ENCODE measurements around the gene DESI2.
"Not testable (repeated sequence)": the region's sequence is repeated elsewhere in the genome, so short reads cannot be mapped to it uniquely, and the experiment has no call there.

DESI2 gene

GRCh38 chr1:244654108-244655038 lies 1.4 kb downstream of the DESI2 start:
- no peak for ATAC-seq
- DNase-seq = no peak

- ATAC-seq (no peak), DNase-seq (no peak)
Observed at GRCh38 chr1:244655186-244655585, 2.3 kb downstream of the DESI2 start.

- DNase-seq (no peak), ATAC-seq (no peak)
Observed at GRCh38 chr1:244657421-244657820, 4.5 kb downstream of the DESI2 start.

DNA sequence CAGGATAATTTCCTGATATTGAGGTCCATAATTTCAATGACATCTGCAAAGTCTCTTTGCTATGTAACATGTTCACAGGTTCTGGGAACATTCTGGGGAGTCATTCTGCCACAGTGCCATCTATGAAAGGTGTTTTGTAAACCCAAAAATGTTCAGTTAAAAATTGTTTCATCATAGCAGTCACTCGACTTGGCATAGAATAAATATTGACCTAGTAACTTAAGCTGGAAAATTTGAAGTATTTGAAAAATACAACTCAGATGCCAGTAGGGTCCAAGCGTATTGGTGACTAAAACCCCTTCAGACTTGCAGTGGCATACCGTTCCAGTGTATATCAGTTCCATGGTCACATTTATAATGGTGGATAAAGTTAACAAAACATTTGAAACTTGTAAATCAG lies 6.8 kb downstream of the DESI2 start:
- ATAC-seq (no peak), DNase-seq (no peak)

GRCh38 chr1:244660595-244660994 lies 7.7 kb downstream of the DESI2 start:
- ATAC-seq = no peak
- no peak for DNase-seq

DNA sequence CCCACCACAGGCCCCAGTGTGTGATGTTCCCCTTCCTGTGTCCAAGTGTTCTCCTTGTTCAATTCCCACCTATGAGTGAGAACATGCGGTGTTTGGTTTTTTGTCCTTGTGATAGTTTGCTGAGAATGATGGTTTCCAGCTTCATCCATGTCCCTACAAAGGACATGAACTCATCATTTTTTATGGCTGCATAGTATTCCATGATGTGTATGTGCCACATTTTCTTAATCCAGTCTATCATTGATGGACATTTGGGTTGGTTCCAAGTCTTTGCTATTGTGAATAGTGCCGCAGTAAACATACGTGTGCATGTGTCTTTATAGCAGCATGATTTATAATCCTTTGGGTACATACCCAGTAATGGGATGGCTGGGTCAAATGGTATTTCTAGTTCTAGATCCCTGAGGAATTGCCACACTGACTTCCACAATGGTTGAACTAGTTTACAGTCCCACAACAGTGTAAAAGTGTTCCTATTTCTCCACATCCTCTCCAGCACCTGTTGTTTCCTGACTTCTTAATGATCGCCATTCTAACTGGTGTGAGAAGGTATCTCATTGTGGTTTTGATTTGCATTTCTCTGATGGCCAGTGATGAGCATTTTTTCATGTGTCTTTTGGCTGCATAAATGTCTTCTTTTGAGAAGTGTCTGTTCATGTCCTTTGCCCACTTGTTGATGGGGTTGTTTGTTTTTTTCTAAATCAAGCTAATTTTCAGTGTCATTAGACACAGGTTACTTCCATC lies 8.8 kb downstream of the DESI2 start:
- DNase-seq, ATAC-seq: not testable (repeated sequence)

- ATAC-seq (no peak), DNase-seq (no peak)
Observed at GRCh38 chr1:244662599-244662998, 9.7 kb downstream of the DESI2 start.

- DNase-seq = no peak
- no peak for ATAC-seq
Observed at GRCh38 chr1:244664353-244664752, 11.4 kb downstream of the DESI2 start.

DNA sequence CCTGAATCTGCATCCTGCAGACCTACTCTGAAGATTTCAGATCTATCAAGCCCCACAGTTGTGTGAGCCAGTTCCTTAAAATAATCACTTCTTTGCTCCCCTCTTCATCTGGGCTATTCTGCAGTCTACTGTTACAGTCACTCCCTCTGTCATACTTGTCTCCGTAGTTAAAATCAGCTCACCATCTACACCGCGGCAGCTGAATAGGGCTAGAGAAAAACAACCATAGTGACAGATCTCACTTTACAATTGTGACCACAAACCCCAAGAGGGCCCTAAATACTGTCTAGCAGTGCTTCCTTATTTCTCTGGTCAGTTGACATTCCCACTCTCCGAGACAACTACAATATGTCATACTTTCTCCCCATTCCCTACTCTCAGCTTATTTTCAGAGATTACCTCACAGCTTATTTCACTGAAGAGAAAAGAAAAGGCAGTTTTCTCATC lies 12.9 kb downstream of the DESI2 start:
- peak; percentile 32 for ATAC-seq

GRCh38 chr1:244666672-244667418 lies 13.9 kb downstream of the DESI2 start:
- ATAC-seq = not testable (repeated sequence)

More for the DNA sequence above, 12.9 kb downstream of the DESI2 start:
- DNase-seq = no peak

GRCh38 chr1:244667797-244668196 lies 14.9 kb downstream of the DESI2 start:
- ATAC-seq (no peak), DNase-seq (no peak)

More at GRCh38 chr1:244666672-244667418, 13.9 kb downstream of the DESI2 start:
- not testable (repeated sequence) for DNase-seq

DNA sequence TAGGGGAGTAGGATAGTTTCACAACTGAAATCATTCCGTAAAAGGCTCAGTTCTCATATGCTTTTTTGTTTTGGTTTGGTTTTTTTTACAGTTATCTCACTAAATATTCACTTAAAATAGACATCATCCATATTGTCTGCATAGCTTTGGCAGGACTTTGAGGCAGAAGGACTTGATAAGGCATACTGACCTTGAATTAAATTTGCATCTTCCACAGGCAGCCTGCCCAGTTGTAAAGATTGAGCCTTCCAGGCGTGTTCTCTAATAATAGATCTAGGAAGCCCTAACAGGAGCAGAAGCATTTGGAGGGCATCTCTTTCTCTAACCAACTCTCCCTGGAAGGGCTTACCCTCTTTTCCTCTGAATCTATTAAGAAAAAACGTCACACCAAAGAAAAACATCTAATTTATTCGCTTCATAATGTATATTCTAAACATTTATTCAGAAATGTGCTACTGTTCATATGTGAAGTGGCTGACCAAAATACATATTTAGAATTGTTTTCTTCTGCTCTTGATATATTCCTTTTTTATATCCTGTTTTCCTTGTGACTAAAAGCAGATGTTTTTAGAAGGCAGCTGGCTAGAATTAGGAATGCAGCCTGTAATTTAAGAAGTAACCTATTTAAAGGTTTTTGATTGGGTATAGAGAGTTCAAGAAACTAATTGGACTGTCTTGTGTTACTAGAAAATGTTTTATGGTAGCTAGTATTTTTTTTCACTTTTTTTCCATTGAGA lies 20.2 kb downstream of the DESI2 start:
- DNase-seq = no peak
- no peak for ATAC-seq

GRCh38 chr1:244674446-244674845 lies 21.5 kb downstream of the DESI2 start:
- no peak for DNase-seq
- no peak for ATAC-seq

- ATAC-seq (no peak), DNase-seq (no peak)
Observed at GRCh38 chr1:244675167-244675566, 22.2 kb downstream of the DESI2 start.

GRCh38 chr1:244678697-244679096 lies 25.8 kb downstream of the DESI2 start:
- ATAC-seq = no peak
- DNase-seq = no peak

GRCh38 chr1:244680667-244681066 lies 27.7 kb downstream of the DESI2 start:
- DNase-seq (no peak), ATAC-seq (no peak)

GRCh38 chr1:244682087-244682486 lies 29.2 kb downstream of the DESI2 start:
- not testable (repeated sequence) for ATAC-seq, DNase-seq

DNA sequence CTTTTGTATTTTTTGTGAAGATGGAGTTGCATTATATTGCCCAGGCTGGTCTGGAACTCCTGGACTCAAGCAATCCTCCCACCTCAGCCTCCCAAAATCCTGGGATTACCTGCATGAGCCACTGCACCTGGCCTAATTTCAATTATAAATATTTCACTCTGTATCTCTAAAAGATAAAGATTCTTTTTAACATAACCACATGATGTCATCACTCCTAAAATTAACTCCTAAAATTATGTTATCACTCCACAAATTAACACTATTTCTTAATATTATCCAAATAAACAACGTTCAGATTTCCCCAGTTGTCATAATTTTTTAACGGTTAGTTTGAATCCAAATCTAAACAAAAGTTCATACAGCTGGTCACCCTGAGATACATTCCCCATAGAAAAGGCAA lies 43.0 kb downstream of the DESI2 start:
- no peak for ATAC-seq
- no peak for DNase-seq

- no peak for DNase-seq
- ATAC-seq = no peak
Observed at GRCh38 chr1:244699741-244700140, 46.8 kb downstream of the DESI2 start.

DNA sequence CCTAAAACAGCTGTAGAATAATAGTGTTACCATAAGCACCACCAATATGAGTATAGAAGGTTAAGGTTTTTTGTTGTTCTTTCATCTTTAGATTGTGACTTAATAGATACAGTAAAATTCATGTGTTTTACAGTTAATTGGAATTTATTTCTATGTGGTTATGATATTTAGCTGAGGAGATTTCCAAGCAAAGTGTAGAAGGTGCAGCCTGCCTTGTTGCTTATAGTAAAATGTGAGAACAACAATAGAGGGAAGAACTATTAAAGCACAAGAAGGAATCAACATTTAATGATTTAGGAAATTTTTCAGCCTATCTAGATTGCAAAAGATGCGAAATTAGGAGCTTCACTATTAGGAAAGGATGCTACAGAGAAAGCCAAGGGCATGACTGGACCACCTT lies 47.9 kb downstream of the DESI2 start:
- ATAC-seq = no peak
- no peak for DNase-seq

DNA sequence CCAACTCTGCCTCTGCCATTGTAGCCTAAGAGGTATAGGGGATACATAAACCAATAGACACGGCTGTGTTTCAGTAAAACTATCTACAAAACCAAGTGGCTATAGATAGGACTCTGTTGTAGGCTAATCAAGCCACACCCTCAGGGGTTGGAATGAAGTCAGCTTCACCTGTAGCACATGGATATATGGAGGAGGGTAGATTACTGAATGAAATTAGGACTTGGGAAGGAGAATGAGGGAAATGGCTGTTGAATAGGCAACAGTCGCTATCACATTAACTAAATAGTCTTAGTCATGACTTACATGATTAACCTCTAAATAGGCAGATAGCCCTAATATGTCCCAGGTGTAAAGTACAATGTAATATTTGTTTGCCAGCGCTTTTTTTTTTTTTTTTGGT lies 49.7 kb downstream of the DESI2 start:
- ATAC-seq = no peak
- no peak for DNase-seq

DNA sequence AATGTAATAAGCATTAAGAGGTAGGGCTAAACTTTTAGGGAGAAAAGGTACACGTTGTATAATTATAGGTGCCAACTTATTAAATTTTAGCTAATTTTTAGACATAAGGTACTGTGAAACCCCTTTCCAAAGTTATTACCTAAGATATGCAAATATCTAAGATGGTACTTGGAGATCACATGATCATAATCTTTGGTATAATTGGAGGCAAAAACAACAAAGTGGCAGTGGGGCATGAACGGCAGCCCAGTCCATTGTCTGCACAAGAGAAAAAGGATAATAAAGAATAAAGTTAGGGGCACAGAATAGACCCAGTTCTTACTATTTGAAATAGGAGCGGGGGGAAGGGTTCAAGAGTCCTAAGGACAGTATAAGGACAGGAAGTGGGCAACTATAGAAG lies 51.2 kb downstream of the DESI2 start:
- ATAC-seq = no peak

More for the DNA sequence above, 51.2 kb downstream of the DESI2 start:
- no peak for DNase-seq

Measured in stimulated activated naive CD8-positive, alpha-beta T cell treated with anti-CD3 and anti-CD28 coated beads, Interleukin-15, Interleukin-2, amounts not matched to agents 100 U/mL and 50 U/mL, for 24 hours (primary cell).